Astrocyte (in vitro differentiated cells and primary cell): Measurements from ENCODE around the gene ELMO1.

Experiments
- EZH2 ChIP-seq: IDR thresholded peaks from 2 replicates; pipeline ENCODE4 v1.6.1; 2012; ENCODE audit warnings: mild to moderate bottlenecking, low read length, inconsistent platforms; ENCODE audit not compliant: insufficient read depth
- TF ChIP-seq, protein P1 (sequence below): IDR thresholded peaks from 2 replicates; pipeline ENCODE4 v1.5.1; 2011; ENCODE audit warnings: low read depth, mild to moderate bottlenecking, inconsistent platforms, low read length, moderate library complexity; ENCODE audit not compliant: insufficient read depth

- TF ChIP-seq, protein P1, sequence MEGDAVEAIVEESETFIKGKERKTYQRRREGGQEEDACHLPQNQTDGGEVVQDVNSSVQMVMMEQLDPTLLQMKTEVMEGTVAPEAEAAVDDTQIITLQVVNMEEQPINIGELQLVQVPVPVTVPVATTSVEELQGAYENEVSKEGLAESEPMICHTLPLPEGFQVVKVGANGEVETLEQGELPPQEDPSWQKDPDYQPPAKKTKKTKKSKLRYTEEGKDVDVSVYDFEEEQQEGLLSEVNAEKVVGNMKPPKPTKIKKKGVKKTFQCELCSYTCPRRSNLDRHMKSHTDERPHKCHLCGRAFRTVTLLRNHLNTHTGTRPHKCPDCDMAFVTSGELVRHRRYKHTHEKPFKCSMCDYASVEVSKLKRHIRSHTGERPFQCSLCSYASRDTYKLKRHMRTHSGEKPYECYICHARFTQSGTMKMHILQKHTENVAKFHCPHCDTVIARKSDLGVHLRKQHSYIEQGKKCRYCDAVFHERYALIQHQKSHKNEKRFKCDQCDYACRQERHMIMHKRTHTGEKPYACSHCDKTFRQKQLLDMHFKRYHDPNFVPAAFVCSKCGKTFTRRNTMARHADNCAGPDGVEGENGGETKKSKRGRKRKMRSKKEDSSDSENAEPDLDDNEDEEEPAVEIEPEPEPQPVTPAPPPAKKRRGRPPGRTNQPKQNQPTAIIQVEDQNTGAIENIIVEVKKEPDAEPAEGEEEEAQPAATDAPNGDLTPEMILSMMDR: no peak
- TF ChIP-seq EZH2: no peak
Observed at GRCh38 chr7:37095122-37095521, 353.5 kb downstream of the ELMO1 start.
